Activated CD4-positive, alpha-beta T cell treated with anti-CD3 and anti-CD28 coated beads for 36 hours (primary cell): Measurements from ENCODE around the gene GRN. TPM values are rescaled to one million over a fixed set of nuclear protein-coding genes. Genes with fewer than 3 reads are reported as not detected.
"Not testable (repeated sequence)": the region's sequence is repeated elsewhere in the genome, so short reads cannot be mapped to it uniquely, and the experiment has no call there.

Source experiments
- ATAC-seq: fragments of 200-7000 bp; cut with Tn5 transposase; one replicate; pipeline ENCODE4 v1.10.0; 2021; ENCODE audit warnings: mild to moderate bottlenecking, moderate library complexity
- CTCF ChIA-PET: fragments of 350-600 bp; sonication (Branson Sonifier 250); formaldehyde crosslinking; loops from one replicate; lab custom pipeline; 2021; ENCODE audit warnings: antibody characterized with exemption; lab: Charles Lee
- POLR2A ChIA-PET: fragments of 350-600 bp; sonication (Branson Sonifier 250); formaldehyde crosslinking; loops from one replicate; lab custom pipeline; 2021; ENCODE audit warnings: antibody characterized with exemption, inconsistent platforms; lab: Charles Lee
- DNase-seq: peaks from one replicate; pipeline ENCODE4 v3.0.0-alpha.2; 2020
- H3K27ac Mint-ChIP-seq: one replicate; pipeline ENCODE4 v1.8.0; 2021; ENCODE audit warnings: mixed read lengths
- H3K27me3 Mint-ChIP-seq: one replicate; pipeline ENCODE4 v1.8.0; 2021; ENCODE audit warnings: mixed read lengths
- H3K36me3 Mint-ChIP-seq: one replicate; pipeline ENCODE4 v1.8.0; 2021; ENCODE audit warnings: low read depth, mixed read lengths
- H3K4me1 Mint-ChIP-seq: one replicate; pipeline ENCODE4 v1.8.0; 2021; ENCODE audit warnings: mixed read lengths
- H3K4me3 Mint-ChIP-seq: one replicate; pipeline ENCODE4 v1.8.0; 2021; ENCODE audit warnings: mild to moderate bottlenecking, moderate library complexity, mixed read lengths
- H3K9me3 Mint-ChIP-seq: one replicate; pipeline ENCODE4 v1.8.0; 2021; ENCODE audit warnings: low read depth, mixed read lengths
- intact Hi-C, 2 experiments: fragments of 100-400 bp; cut with DNase I in 1 of 2; cut with micrococcal nuclease in 1 of 2; formaldehyde crosslinking; loops; one replicate each; pipeline versions ENCODE4 v1.14.2 to v1.15.1; 2022 to 2024; cut with DNase I, micrococcal nuclease
- total RNA-seq, 2 experiments: library from RNA; stranded (reverse); gene quantifications; one replicate each; pipeline ENCODE4 v1.2.3, GENCODE V29; 2021

The GRN gene
- total RNA-seq, 2 experiments from 2014 or later: 35.4 to 68.0 TPM

- no peak overlapping the region for H3K4me3 Mint-ChIP-seq
- no peaks in the 10 kb centered on the region for H3K36me3 Mint-ChIP-seq
- H3K9me3 Mint-ChIP-seq: no peaks in the 10 kb centered on the region
- H3K27ac Mint-ChIP-seq: no peak overlapping the region
- ChIA-PET POLR2A (interaction anchor here (0.6 kb wide), 1 partner anchor 483 kb away, joined by 8 read pairs; no protein-coding TSS in a partner anchor), CTCF (interaction anchor here (0.5 to 4.3 kb wide), 6 partner anchors 11 to 525 kb away, joined by 3 to 25 read pairs (median 4); partner anchors contain the start of genes GRN and HDAC5)
- peaks cover 2% of the 10 kb centered on the region for H3K4me1 Mint-ChIP-seq
- intact Hi-C loops: no loop called here
- peaks cover 16% of the 10 kb centered on the region for H3K27me3 Mint-ChIP-seq
- ATAC-seq: no peak
- no peak for DNase-seq
These were observed 16.5 kb downstream of the GRN start for GRCh38 chr17:44361292-44362260.

- intact Hi-C loops: no loop called here
- Mint-ChIP-seq H3K36me3 (no peaks in the 10 kb centered on the region), H3K27ac (no peak overlapping the region), H3K4me1 (peaks cover 2% of the 10 kb centered on the region), H3K27me3 (peaks cover 20% of the 10 kb centered on the region), H3K4me3 (no peak overlapping the region), H3K9me3 (no peaks in the 10 kb centered on the region)
- POLR2A ChIA-PET: interaction anchor here (1.4 kb wide), 1 partner anchor 153 kb away, joined by 5 read pairs; no protein-coding TSS in a partner anchor
- CTCF ChIA-PET: interaction anchor here (0.6 to 4.3 kb wide), 7 partner anchors 8 to 604 kb away, joined by 3 to 25 read pairs (median 4); partner anchors contain the start of gene GRN
- ATAC-seq: no peak
- no peak for DNase-seq
These were observed 17.4 kb downstream of the GRN start for GRCh38 chr17:44362459-44362948.

- ChIA-PET CTCF (interaction anchor here (0.6 to 4.3 kb wide), 14 partner anchors 9 to 603 kb away, joined by 3 to 25 read pairs (median 4); partner anchors contain the start of gene GRN), POLR2A (interaction anchor here (0.6 to 1.4 kb wide), 2 partner anchors 153 to 240 kb away, joined by 3 to 5 read pairs; partner anchors contain the start of gene HDAC5)
- H3K9me3 Mint-ChIP-seq: no peaks in the 10 kb centered on the region
- peak; percentile 39 for DNase-seq
- peak overlapping the region; percentile 53 for H3K4me3 Mint-ChIP-seq
- intact Hi-C loops: loop anchor here in 1 of 2 experiments (1.0 kb wide), 2 partner anchors 18 to 22 kb away; partner anchors contain the start of gene GRN
- H3K36me3 Mint-ChIP-seq: no peaks in the 10 kb centered on the region
- H3K27ac Mint-ChIP-seq: no peak overlapping the region
- peaks cover 22% of the 10 kb centered on the region for H3K27me3 Mint-ChIP-seq
- ATAC-seq: peak; percentile 23
- peaks cover 2% of the 10 kb centered on the region for H3K4me1 Mint-ChIP-seq
These were observed 18.0 kb downstream of the GRN start for GRCh38 chr17:44362949-44363612.

GRCh38 chr17:44363613-44364159 lies 18.6 kb downstream of the GRN start, which contains the start of gene FAM171A2:
Gene FAM171A2 (minus strand): TSS chr17:44363853. CDS start chr17:44363714, 139 bp downstream.
- H3K4me1 Mint-ChIP-seq: peaks cover 2% of the 10 kb centered on the region
- intact Hi-C loops: loop anchor here in 1 of 2 experiments (1.0 kb wide), 2 partner anchors 18 to 22 kb away; partner anchors contain the start of gene GRN
- POLR2A ChIA-PET: interaction anchor here (1.4 kb wide), 1 partner anchor 154 kb away, joined by 5 read pairs; no protein-coding TSS in a partner anchor

GRCh38 chr17:44365051-44365450 lies 19.9 kb downstream of the GRN start:
- H3K4me3 Mint-ChIP-seq, POLR2A ChIA-PET, intact Hi-C loops, DNase-seq, H3K4me1 Mint-ChIP-seq, H3K36me3 Mint-ChIP-seq, ATAC-seq, H3K9me3 Mint-ChIP-seq, H3K27ac Mint-ChIP-seq: not testable (repeated sequence)
- peaks cover 25% of the 10 kb centered on the region for H3K27me3 Mint-ChIP-seq
- CTCF ChIA-PET: interaction anchor here (0.6 to 1.8 kb wide), 3 partner anchors 36 to 158 kb away, joined by 3 to 6 read pairs (median 3); no protein-coding TSS in a partner anchor

More at GRCh38 chr17:44363613-44364159, 18.6 kb downstream of the GRN start, which contains the start of gene FAM171A2:
- DNase-seq (peak; percentile 84), ATAC-seq (peak; percentile 90)
- CTCF ChIA-PET: interaction anchor here (0.7 to 4.3 kb wide), 11 partner anchors 10 to 213 kb away, joined by 3 to 25 read pairs (median 4); partner anchors contain the start of gene GRN
- Mint-ChIP-seq H3K27ac (no peak within 1 kb of the TSS), H3K36me3 (no peaks in the 10 kb centered on the region), H3K4me3 (peak within 1 kb of the TSS; percentile 53), H3K27me3 (peaks cover 22% of the 10 kb centered on the region), H3K9me3 (no peaks in the 10 kb centered on the region)

GRCh38 chr17:44367231-44367979 lies 22.3 kb downstream of the GRN start:
- H3K27me3 Mint-ChIP-seq: peaks cover 24% of the 10 kb centered on the region
- H3K36me3 Mint-ChIP-seq: no peaks in the 10 kb centered on the region
- H3K4me3 Mint-ChIP-seq: no peak overlapping the region
- CTCF ChIA-PET: interaction anchor here (0.6 to 2.6 kb wide), 4 partner anchors 9 to 937 kb away, joined by 3 to 12 read pairs (median 4); no protein-coding TSS in a partner anchor
- DNase-seq (no peak), ATAC-seq (no peak)
- intact Hi-C loops: no loop called here
- no peaks in the 10 kb centered on the region for H3K9me3 Mint-ChIP-seq
- POLR2A ChIA-PET: no interaction called here
- peaks cover 4% of the 10 kb centered on the region for H3K4me1 Mint-ChIP-seq
- no peak overlapping the region for H3K27ac Mint-ChIP-seq

GRCh38 chr17:44368391-44369243 lies 23.5 kb downstream of the GRN start:
- CTCF ChIA-PET: interaction anchor here (0.5 to 1.2 kb wide), 4 partner anchors 9 to 242 kb away, joined by 3 to 5 read pairs (median 3); no protein-coding TSS in a partner anchor
- ATAC-seq, H3K4me3 Mint-ChIP-seq, POLR2A ChIA-PET, H3K36me3 Mint-ChIP-seq, H3K4me1 Mint-ChIP-seq, DNase-seq, H3K9me3 Mint-ChIP-seq, intact Hi-C loops, H3K27ac Mint-ChIP-seq: not testable (repeated sequence)
- peaks cover 24% of the 10 kb centered on the region for H3K27me3 Mint-ChIP-seq

- H3K9me3 Mint-ChIP-seq, intact Hi-C loops, ATAC-seq, H3K27ac Mint-ChIP-seq, H3K36me3 Mint-ChIP-seq, H3K4me1 Mint-ChIP-seq: not testable (repeated sequence)
- peak overlapping the region; percentile 15 for H3K4me3 Mint-ChIP-seq
- peak; percentile 43 for DNase-seq
- ChIA-PET CTCF (interaction anchor here (0.5 to 1.5 kb wide), 6 partner anchors 8 to 243 kb away, joined by 3 to 5 read pairs (median 3); partner anchors contain the start of gene GRN), POLR2A (interaction anchor here (0.5 kb wide), 1 partner anchor 24 kb away, joined by 3 read pairs; no protein-coding TSS in a partner anchor)
- peaks cover 27% of the 10 kb centered on the region for H3K27me3 Mint-ChIP-seq
These were observed 24.4 kb downstream of the GRN start for GRCh38 chr17:44369414-44370023.

- Mint-ChIP-seq H3K36me3 (no peaks in the 10 kb centered on the region), H3K9me3 (no peaks in the 10 kb centered on the region), H3K4me3 (no peak overlapping the region), H3K27ac (no peak overlapping the region), H3K27me3 (peaks cover 18% of the 10 kb centered on the region), H3K4me1 (peaks cover 2% of the 10 kb centered on the region)
- ChIA-PET POLR2A (no interaction called here), CTCF (no interaction called here)
- no peak for ATAC-seq
- no peak for DNase-seq
- intact Hi-C loops: no loop called here
These were observed 26.9 kb downstream of the GRN start for GRCh38 chr17:44372036-44372435.
